HepG2 (cell line): ENCODE results near the gene SLC35F6. TPM values are rescaled to one million over a fixed set of nuclear protein-coding genes. Genes with fewer than 3 reads are reported as not detected.
"Not testable (repeated sequence)": the region's sequence is repeated elsewhere in the genome, so short reads cannot be mapped to it uniquely, and the experiment has no call there.

Source experiments
- ATAC-seq: fragments of 200-7000 bp; cut with Tn5 transposase; 3 replicates; pipeline ENCODE4 v1.9.1; 2020; ENCODE audit warnings: mild to moderate bottlenecking, moderate library complexity
- BruUV-seq: library from RNA; stranded (reverse); fragments of 400-500 nt; replicated peaks from 2 replicates; lab custom pipeline; 2021; lab: Mats Ljungman, UMichigan
- CTCF ChIA-PET: fragments of 300-600 bp; formaldehyde crosslinking; extraction: SDS; loops from one replicate; lab custom pipeline; 2021; ENCODE audit warnings: low total read pairs, inconsistent platforms, low intra/inter-chr PET ratio; lab: Yijun Ruan, JAX
- POLR2A ChIA-PET: fragments of 350-600 bp; sonication (Branson Sonifier 250); formaldehyde crosslinking; loops from one replicate; lab custom pipeline; 2020; ENCODE audit warnings: antibody characterized with exemption, inconsistent platforms; lab: Yijun Ruan, JAX
- DNase-seq: peaks from one replicate; pipeline ENCODE4 v3.0.0-alpha.2; 2015; ENCODE audit warnings: low spot score
- FAIRE-seq: peaks from 3 replicates; lab custom pipeline; 2011; peaks lifted over from hg19 to GRCh38; lab: Jason Lieb, UNC
- H2AFZ ChIP-seq: one replicate; pipeline ENCODE4 v1.6.1; 2011; ENCODE audit warnings: low read length, inconsistent platforms
- H3K27ac ChIP-seq: fragments of 300-600 bp; 3 replicates; pipeline ENCODE4 v1.8.0; 2011; ENCODE audit warnings: mixed run types, mild to moderate bottlenecking, mixed read lengths, low read length, inconsistent platforms; ENCODE audit not compliant: insufficient read depth; ENCODE audit errors: extremely low read length
- H3K27me3 ChIP-seq, 2 experiments: fragments of 200-600 bp in 1 of 2; 2 replicates in 1 of 2; 3 replicates in 1 of 2; pipeline versions ENCODE4 v1.6.0 to v1.8.0; 2011; ENCODE audit warnings: low read length in 2 of 2, mild to moderate bottlenecking in 2 of 2, moderate library complexity in 2 of 2, inconsistent platforms in 1 of 2; ENCODE audit not compliant: insufficient read depth in 2 of 2, control insufficient read depth in 1 of 2
- H3K36me3 ChIP-seq, 2 experiments: fragments of 200-600 bp in 1 of 2; replicated peaks in 1 of 2; 2 replicates in 1 of 2; 3 replicates in 1 of 2; pipeline versions ENCODE4 v1.5.1 to v1.8.0; 2011; ENCODE audit warnings: low read length in 2 of 2, inconsistent platforms in 1 of 2; ENCODE audit not compliant: insufficient read depth in 2 of 2, control insufficient read depth in 1 of 2
- H3K4me1 ChIP-seq: 2 replicates; pipeline ENCODE4 v1.5.1; 2012; ENCODE audit warnings: low read length, inconsistent platforms; ENCODE audit not compliant: insufficient read depth
- H3K4me2 ChIP-seq: 2 replicates; pipeline ENCODE4 v1.6.0; 2011; ENCODE audit warnings: low read depth, low read length, inconsistent platforms
- H3K4me3 ChIP-seq, 3 experiments: fragments of 200-600 bp in 1 of 3; sonication (generic), shearing (Covaris generic) in 1 of 3; replicated peaks in 1 of 3; 2 replicates each; pipeline ENCODE4 v1.5.1; 2011 to 2016; ENCODE audit warnings: low read length in 3 of 3, inconsistent platforms in 2 of 3, low read depth in 2 of 3, mild to moderate bottlenecking in 2 of 3, control low read depth in 1 of 3, mixed read lengths in 1 of 3; ENCODE audit not compliant: insufficient read depth in 1 of 3
- H3K79me2 ChIP-seq: one replicate; pipeline ENCODE4 v1.6.1; 2011; ENCODE audit warnings: low read length, inconsistent platforms; ENCODE audit not compliant: insufficient read depth
- H3K9ac ChIP-seq: 2 replicates; pipeline ENCODE4 v1.6.0; 2011; ENCODE audit warnings: mild to moderate bottlenecking, low read depth, low read length, inconsistent platforms; ENCODE audit not compliant: insufficient read depth
- H3K9me3 ChIP-seq: 2 replicates; pipeline ENCODE4 v1.5.1; 2012; ENCODE audit warnings: mild to moderate bottlenecking, low read length
- H4K20me1 ChIP-seq: 2 replicates; pipeline ENCODE4 v1.6.0; 2011; ENCODE audit warnings: inconsistent platforms, mild to moderate bottlenecking, low read length, moderate library complexity; ENCODE audit not compliant: insufficient read depth
- TBX3 ChIP-seq: fragments of 450-650 bp; IDR thresholded peaks from 2 replicates; pipeline ENCODE4 v1.6.1; 2017; ENCODE audit warnings: antibody characterized with exemption, mild to moderate bottlenecking, inconsistent platforms, borderline replicate concordance
- ZMYM4 ChIP-seq: sonication (generic); formaldehyde crosslinking; IDR thresholded peaks from 2 replicates; pipeline ENCODE4 v1.8.1; 2023; ENCODE audit warnings: mild to moderate bottlenecking, missing genetic modification reagents
- ZNF644 ChIP-seq: IDR thresholded peaks from 2 replicates; pipeline ENCODE4 v1.6.1; 2016; ENCODE audit warnings: low read depth
- WGBS: methylation state at CpG from one replicate; pipeline ENCODE4 v1.1.6; 2017; ENCODE audit warnings: low lambda C conversion rate; 5-methylcytosine and 5-hydroxymethylcytosine counted together
- in situ Hi-C: cut with HindIII; loops from 2 replicates; pipeline ENCODE4 v1.10.0; 2017; ENCODE audit warnings: low pct_unique_long_range_greater_than_20kb; ENCODE audit not compliant: extremely low pct_ligation_motif_present
- intact Hi-C: fragments of 100-400 bp; cut with micrococcal nuclease; formaldehyde crosslinking; loops from one replicate; pipeline ENCODE4 v1.10.0; 2022; ENCODE audit not compliant: unreplicated experiment
- polyA plus RNA-seq, 8 experiments: library from polyadenylated mRNA; depleted of rRNA in 3 of 8; stranded (reverse) in 7 of 8; unstranded in 1 of 8; fragments of >200 nt; fragmentation: Illumina TruSeq in 4 of 8; extraction: Trizol in 4 of 8; gene quantifications; 2 replicates each; pipeline versions ENCODE4 v1.2.1 to v1.2.3, GENCODE V29; 2011 to 2016; ENCODE audit warnings: low read depth in 4 of 8, missing spikeins in 1 of 8, mixed read lengths in 1 of 8; ENCODE audit not compliant: insufficient read depth in 1 of 8
- total RNA-seq, 5 experiments: library from RNA; depleted of rRNA; stranded (reverse); fragments of >200 nt; fragmentation: Illumina TruSeq; extraction: Trizol; gene quantifications; 2 replicates each; pipeline ENCODE4 v1.2.3, GENCODE V29; 2016; ENCODE audit warnings: low read depth in 1 of 5
- TF ChIP-seq, protein P1 (sequence below): sonication (generic); formaldehyde crosslinking; IDR thresholded peaks from 2 replicates; pipeline ENCODE4 v1.4.0; 2020; ENCODE audit warnings: missing genetic modification reagents, borderline replicate concordance

SLC35F6 gene
- total and polyA plus RNA-seq, 2 of the 13 experiments (the other 11 are each of a cell fraction or from before 2014, with no cell fraction given) = 15.2 to 21.2 TPM

DNA sequence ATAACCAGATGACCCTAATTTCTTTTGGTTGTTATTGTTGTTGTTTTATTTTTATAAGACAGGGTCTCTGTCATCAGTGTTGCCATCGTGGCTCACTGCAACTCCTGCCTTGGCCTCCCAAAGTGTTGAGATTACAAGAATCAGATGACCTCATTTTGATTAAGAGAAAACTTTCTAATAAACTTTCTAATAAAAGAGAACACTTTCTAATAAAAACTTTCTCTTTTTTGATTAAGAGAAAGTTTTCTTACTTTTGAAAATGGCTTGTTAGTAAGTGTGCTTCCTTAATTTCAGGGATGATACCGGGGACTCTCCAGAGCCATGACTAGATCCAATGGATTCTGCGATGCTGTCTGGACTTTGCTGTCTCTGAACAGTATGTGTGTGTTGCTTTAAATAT, 29.4 kb downstream of the SLC35F6 start (continued):
- TF ChIP-seq, protein P1, sequence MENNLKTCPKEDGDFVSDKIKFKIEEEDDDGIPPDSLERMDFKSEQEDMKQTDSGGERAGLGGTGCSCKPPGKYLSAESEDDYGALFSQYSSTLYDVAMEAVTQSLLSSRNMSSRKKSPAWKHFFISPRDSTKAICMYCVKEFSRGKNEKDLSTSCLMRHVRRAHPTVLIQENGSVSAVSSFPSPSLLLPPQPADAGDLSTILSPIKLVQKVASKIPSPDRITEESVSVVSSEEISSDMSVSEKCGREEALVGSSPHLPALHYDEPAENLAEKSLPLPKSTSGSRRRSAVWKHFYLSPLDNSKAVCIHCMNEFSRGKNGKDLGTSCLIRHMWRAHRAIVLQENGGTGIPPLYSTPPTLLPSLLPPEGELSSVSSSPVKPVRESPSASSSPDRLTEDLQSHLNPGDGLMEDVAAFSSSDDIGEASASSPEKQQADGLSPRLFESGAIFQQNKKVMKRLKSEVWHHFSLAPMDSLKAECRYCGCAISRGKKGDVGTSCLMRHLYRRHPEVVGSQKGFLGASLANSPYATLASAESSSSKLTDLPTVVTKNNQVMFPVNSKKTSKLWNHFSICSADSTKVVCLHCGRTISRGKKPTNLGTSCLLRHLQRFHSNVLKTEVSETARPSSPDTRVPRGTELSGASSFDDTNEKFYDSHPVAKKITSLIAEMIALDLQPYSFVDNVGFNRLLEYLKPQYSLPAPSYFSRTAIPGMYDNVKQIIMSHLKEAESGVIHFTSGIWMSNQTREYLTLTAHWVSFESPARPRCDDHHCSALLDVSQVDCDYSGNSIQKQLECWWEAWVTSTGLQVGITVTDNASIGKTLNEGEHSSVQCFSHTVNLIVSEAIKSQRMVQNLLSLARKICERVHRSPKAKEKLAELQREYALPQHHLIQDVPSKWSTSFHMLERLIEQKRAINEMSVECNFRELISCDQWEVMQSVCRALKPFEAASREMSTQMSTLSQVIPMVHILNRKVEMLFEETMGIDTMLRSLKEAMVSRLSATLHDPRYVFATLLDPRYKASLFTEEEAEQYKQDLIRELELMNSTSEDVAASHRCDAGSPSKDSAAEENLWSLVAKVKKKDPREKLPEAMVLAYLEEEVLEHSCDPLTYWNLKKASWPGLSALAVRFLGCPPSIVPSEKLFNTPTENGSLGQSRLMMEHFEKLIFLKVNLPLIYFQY (CRISPR knock-in tag) = no peak
- TF ChIP-seq TBX3 (no peak), ZNF644 (CRISPR knock-in tag) (no peak), ZMYM4 (CRISPR knock-in tag) (no peak)

DNA sequence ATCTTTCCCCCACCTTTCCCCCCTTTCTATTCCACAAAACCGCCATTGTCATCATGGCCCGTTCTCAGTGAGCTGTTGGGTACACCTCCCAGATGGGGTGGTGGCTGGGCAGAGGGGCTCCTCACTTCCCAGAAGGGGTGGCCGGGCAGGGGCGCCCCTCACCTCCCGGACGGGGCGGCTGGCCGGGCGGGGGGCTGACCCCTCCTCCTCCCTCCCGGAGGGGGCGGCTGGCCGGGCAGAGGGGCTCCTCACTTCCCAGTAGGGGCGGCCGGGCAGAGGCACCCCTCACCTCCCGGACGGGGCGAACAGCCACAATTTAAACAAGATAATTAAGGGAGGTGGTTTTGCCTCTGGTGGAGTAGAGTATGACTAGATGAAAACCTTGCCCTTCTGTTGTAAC, 31.1 kb downstream of the SLC35F6 start:
- 99% methylated on average over 17 of the region's 17 CpGs for WGBS
- H3K4me2 ChIP-seq, in situ Hi-C loops, H3K4me1 ChIP-seq, CTCF ChIA-PET, POLR2A ChIA-PET, BruUV-seq, FAIRE-seq, H4K20me1 ChIP-seq, intact Hi-C loops, H3K9ac ChIP-seq, H2AFZ ChIP-seq, H3K27ac ChIP-seq, ATAC-seq, H3K4me3 ChIP-seq, H3K27me3 ChIP-seq, H3K9me3 ChIP-seq, DNase-seq: not testable (repeated sequence)
- Histone ChIP-seq H3K79me2 (peaks cover 11% of the 10 kb centered on the region), H3K36me3 (peaks cover 18 to 61% of the 10 kb centered on the region in 2 experiments)
